Fibroblast of lung (primary cell): Measurements from ENCODE around the gene ZSWIM6.

ENCODE experiments used
- CTCF ChIP-seq, 2 donors: IDR thresholded peaks in 1 of 2; conservative IDR thresholded peaks in 1 of 2; 1 replicate in 1 of 2; 2 replicates in 1 of 2; pipeline ENCODE4 v1.5.1; 2011 to 2012; ENCODE audit warnings: low read length in 2 of 2, control low read depth in 1 of 2, inconsistent platforms in 1 of 2, low read depth in 1 of 2, mild to moderate bottlenecking in 1 of 2
- EZH2 ChIP-seq: IDR thresholded peaks from 2 replicates; pipeline ENCODE4 v1.5.1; 2012; ENCODE audit warnings: low read length, control low read depth, mild to moderate bottlenecking; ENCODE audit errors: missing control alignments

- TF ChIP-seq CTCF (conservative IDR thresholded peaks at IDR 0.05 in 1 of 2, IDR thresholded peaks at IDR 0.05 in 1 of 2; ENCODE audit: low read depth in 1 of 2, low read length in 2 of 2) (no peak), EZH2 (no peak)
These were observed 145.7 kb downstream of the ZSWIM6 start for GRCh38 chr5:61477788-61478187.
